H9 (cell line): ENCODE results near the gene SPAG17. TPM values are rescaled to one million over a fixed set of nuclear protein-coding genes. Genes with fewer than 3 reads are reported as not detected.

ENCODE experiments used
- DNase-seq: peaks from one replicate; pipeline ENCODE4 v3.0.0-alpha.2; 2017
- H2AFZ ChIP-seq: one replicate; pipeline ENCODE4 v1.6.1; 2013; ENCODE audit warnings: mild to moderate bottlenecking, low read length, control low read depth, moderate library complexity
- H2AK5ac ChIP-seq: 2 replicates; pipeline ENCODE4 v1.6.1; 2013; ENCODE audit warnings: low read length, control low read depth, mixed read lengths; ENCODE audit not compliant: insufficient read length
- H2BK120ac ChIP-seq: one replicate; pipeline ENCODE4 v1.6.1; 2013; ENCODE audit warnings: low read depth, mild to moderate bottlenecking, low read length, control low read depth, inconsistent platforms; ENCODE audit not compliant: poor library complexity, severe bottlenecking
- H2BK12ac ChIP-seq: 2 replicates; pipeline ENCODE4 v1.6.1; 2013; ENCODE audit warnings: low read length, control low read depth, mixed read lengths, low read depth; ENCODE audit not compliant: insufficient read length
- H2BK15ac ChIP-seq: 2 replicates; pipeline ENCODE4 v1.6.1; 2013; ENCODE audit warnings: low read depth, low read length, control low read depth
- H2BK20ac ChIP-seq: one replicate; pipeline ENCODE4 v1.6.1; 2013; ENCODE audit warnings: low read depth, mild to moderate bottlenecking, low read length, control low read depth, inconsistent platforms; ENCODE audit not compliant: poor library complexity, severe bottlenecking
- H2BK5ac ChIP-seq: 2 replicates; pipeline ENCODE4 v1.6.1; 2013; ENCODE audit warnings: low read length, control low read depth, mixed read lengths; ENCODE audit not compliant: insufficient read length
- H3K14ac ChIP-seq: 2 replicates; pipeline ENCODE4 v1.6.1; 2013; ENCODE audit warnings: low read length, control low read depth; ENCODE audit not compliant: insufficient read depth
- H3K18ac ChIP-seq: 2 replicates; pipeline ENCODE4 v1.6.1; 2013; ENCODE audit warnings: low read depth, mild to moderate bottlenecking, mixed read lengths, low read length, control low read depth; ENCODE audit not compliant: insufficient read length
- H3K23ac ChIP-seq: 2 replicates; pipeline ENCODE4 v1.6.1; 2013; ENCODE audit warnings: low read length, control low read depth, mixed read lengths, low read depth; ENCODE audit not compliant: insufficient read length
- H3K23me2 ChIP-seq: 2 replicates; pipeline ENCODE4 v1.6.1; 2013; ENCODE audit warnings: low read depth, mild to moderate bottlenecking, mixed read lengths, low read length, control low read depth; ENCODE audit not compliant: insufficient read length, poor library complexity, severe bottlenecking
- H3K27ac ChIP-seq: 2 replicates; pipeline ENCODE4 v1.5.1; 2013; ENCODE audit warnings: low read length, control low read depth, mixed read lengths, low read depth; ENCODE audit not compliant: insufficient read length
- H3K27me3 ChIP-seq: 2 replicates; pipeline ENCODE4 v1.6.1; 2013; ENCODE audit warnings: low read length, control low read depth, inconsistent platforms; ENCODE audit not compliant: insufficient read depth
- H3K4ac ChIP-seq: 2 replicates; pipeline ENCODE4 v1.6.1; 2013; ENCODE audit warnings: low read depth, mild to moderate bottlenecking, control low read depth, inconsistent platforms, low read length, moderate library complexity
- H3K4me1 ChIP-seq: 2 replicates; pipeline ENCODE4 v1.6.1; 2013; ENCODE audit warnings: low read length, control low read depth, inconsistent platforms; ENCODE audit not compliant: insufficient read depth
- H3K4me2 ChIP-seq: 2 replicates; pipeline ENCODE4 v1.6.1; 2013; ENCODE audit warnings: low read length, control low read depth, mixed read lengths; ENCODE audit not compliant: insufficient read length, insufficient read depth
- H3K56ac ChIP-seq: 2 replicates; pipeline ENCODE4 v1.6.1; 2013; ENCODE audit warnings: low read depth, mild to moderate bottlenecking, mixed read lengths, low read length, control low read depth; ENCODE audit not compliant: insufficient read length
- H3K79me1 ChIP-seq: 2 replicates; pipeline ENCODE4 v1.6.1; 2013; ENCODE audit warnings: low read depth, mild to moderate bottlenecking, moderate library complexity, low read length, control low read depth, inconsistent platforms; ENCODE audit not compliant: insufficient read depth, poor library complexity, severe bottlenecking
- H3K79me2 ChIP-seq: 2 replicates; pipeline ENCODE4 v1.6.1; 2013; ENCODE audit warnings: low read length, control low read depth, inconsistent platforms; ENCODE audit not compliant: insufficient read depth
- H3K9ac ChIP-seq: 2 replicates; pipeline ENCODE4 v1.6.1; 2013; ENCODE audit warnings: low read length, control low read depth, mixed read lengths; ENCODE audit not compliant: insufficient read length; ENCODE audit errors: extremely low read depth
- H3K9me3 ChIP-seq: one replicate; pipeline ENCODE4 v1.6.1; 2013; ENCODE audit warnings: low read depth, low read length, inconsistent platforms; ENCODE audit not compliant: control insufficient read depth
- H3T11ph ChIP-seq: one replicate; pipeline ENCODE4 v1.6.1; 2013; ENCODE audit warnings: mild to moderate bottlenecking, low read length, control low read depth, inconsistent platforms
- H4K20me1 ChIP-seq: one replicate; pipeline ENCODE4 v1.6.1; 2013; ENCODE audit not compliant: control insufficient read depth, insufficient read length, insufficient read depth
- H4K5ac ChIP-seq: 2 replicates; pipeline ENCODE4 v1.6.1; 2013; ENCODE audit warnings: low read depth, mild to moderate bottlenecking, mixed read lengths, low read length, control low read depth; ENCODE audit not compliant: insufficient read length
- H4K8ac ChIP-seq: replicated peaks from 2 replicates; pipeline ENCODE4 v1.6.1; 2013; ENCODE audit warnings: low read length, control low read depth, mixed read lengths, low read depth; ENCODE audit not compliant: insufficient read length
- H4K91ac ChIP-seq: 2 replicates; pipeline ENCODE4 v1.6.1; 2013; ENCODE audit warnings: low read depth, mild to moderate bottlenecking, moderate library complexity, mixed read lengths, low read length, control low read depth; ENCODE audit not compliant: insufficient read length
- H3K27ac Mint-ChIP-seq, 3 experiments: 2 replicates in 2 of 3; 3 replicates in 1 of 3; pipeline ENCODE4 v1.8.0; 2020 to 2021; ENCODE audit warnings: mixed read lengths in 3 of 3, mild to moderate bottlenecking in 1 of 3, moderate library complexity in 1 of 3
- H3K27me3 Mint-ChIP-seq: 2 replicates; pipeline ENCODE4 v1.8.0; 2021; ENCODE audit warnings: low read depth, mild to moderate bottlenecking, moderate library complexity, mixed read lengths
- H3K36me3 Mint-ChIP-seq, 3 experiments: 2 replicates in 2 of 3; 3 replicates in 1 of 3; pipeline ENCODE4 v1.8.0; 2020 to 2021; ENCODE audit warnings: low read depth in 3 of 3, mixed read lengths in 3 of 3; ENCODE audit not compliant: insufficient read depth in 1 of 3
- H3K4me1 Mint-ChIP-seq, 2 experiments: 2 replicates each; pipeline ENCODE4 v1.8.0; 2020; ENCODE audit warnings: mixed read lengths in 2 of 2
- H3K4me3 Mint-ChIP-seq, 2 experiments: 2 replicates in 1 of 2; 3 replicates in 1 of 2; pipeline ENCODE4 v1.8.0; 2020 to 2021; ENCODE audit warnings: mild to moderate bottlenecking in 2 of 2, mixed read lengths in 2 of 2, moderate library complexity in 1 of 2
- H3K9me3 Mint-ChIP-seq, 2 experiments: 2 replicates in 1 of 2; 3 replicates in 1 of 2; pipeline ENCODE4 v1.8.0; 2020; ENCODE audit warnings: mild to moderate bottlenecking in 2 of 2, mixed read lengths in 2 of 2, moderate library complexity in 1 of 2
- WGBS: extraction: QIAGEN DNeasy Blood & Tissue Kit; methylation state at CpG from one replicate; pipeline ENCODE4 v1.1.7; 2013; ENCODE audit warnings: missing lambda C conversion rate, low lambda C conversion rate, mixed read lengths; ENCODE audit not compliant: insufficient read length; ENCODE audit errors: extremely low coverage; 5-methylcytosine and 5-hydroxymethylcytosine counted together
- total RNA-seq: library from RNA; stranded (reverse); gene quantifications from 2 replicates; pipeline ENCODE4 v1.2.1, GENCODE V29; 2021
- TF ChIP-seq, protein P1 (sequence below): fragments of 200-600 bp; sonication (generic); conservative IDR thresholded peaks from 3 replicates; pipeline ENCODE4 v1.8.0; 2021; ENCODE audit warnings: antibody characterized with exemption, mild to moderate bottlenecking

The SPAG17 gene
- total RNA-seq, 1 experiment from 2014 or later, result 0.37 TPM

DNA sequence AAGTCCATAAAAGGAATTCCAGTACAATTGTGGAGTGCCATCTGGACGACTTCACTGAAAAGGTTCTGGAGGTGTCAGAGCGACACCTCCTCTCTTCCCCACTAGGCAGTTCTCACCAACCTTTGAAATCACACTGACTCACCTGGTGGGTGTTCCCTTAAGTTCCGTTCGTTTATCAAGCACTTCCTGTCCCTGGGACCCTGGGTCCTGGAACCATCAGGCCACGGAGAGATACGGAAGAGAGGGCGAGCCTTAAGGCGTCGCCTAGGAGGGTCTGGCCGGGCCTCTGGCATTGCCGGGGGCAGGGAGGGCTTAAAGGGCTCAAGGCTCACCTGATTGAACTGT is 317 bp downstream of the SPAG17 start:
- Histone ChIP-seq H3K27ac (no peak overlapping the region), H3K9me3 (no peaks in the 10 kb centered on the region), H3K23me2 (peaks cover 3% of the 10 kb centered on the region), H3K14ac (peak overlapping the region; percentile 83), H2BK15ac (no peak overlapping the region), H2BK12ac (no peak overlapping the region), H3K23ac (no peak overlapping the region), H4K8ac (no peak overlapping the region), H3K4me1 (no peaks in the 10 kb centered on the region; the same call in 1 of the 2 replicates), H2BK5ac (no peak overlapping the region), H4K91ac (no peak overlapping the region), H3T11ph (no peak overlapping the region), H2AK5ac (no peak overlapping the region), H2BK120ac (no peak overlapping the region), H2AFZ (peak overlapping the region; percentile 79), H3K18ac (no peak overlapping the region), H3K9ac (no peak overlapping the region), H3K79me1 (no peaks in the 10 kb centered on the region), H3K56ac (no peak overlapping the region), H3K79me2 (no peaks in the 10 kb centered on the region), H3K4me2 (peak overlapping the region; percentile 60), H3K4ac (no peak overlapping the region), H3K27me3 (no peaks in the 10 kb centered on the region), H4K5ac (no peak overlapping the region), H2BK20ac (no peak overlapping the region), H4K20me1 (no peaks in the 10 kb centered on the region)
- WGBS, result no CpG with 5 or more reads among the region's 11 CpGs
- H3K4me3 Mint-ChIP-seq, result peak overlapping the region; percentile 80 to 84
- H3K4me1 Mint-ChIP-seq, result peaks cover 30 to 31% of the 10 kb centered on the region in 2 experiments
- H3K27ac Mint-ChIP-seq, result peak overlapping the region in 1 of 3 experiments; percentile 88; a peak in 2 of 7 replicates
- peaks cover 0 to 9% (median 0%) of the 10 kb centered on the region in 3 experiments; a peak in 2 of 7 replicates for H3K36me3 Mint-ChIP-seq
- peaks cover 0 to 4% of the 10 kb centered on the region in 2 experiments; a peak in 3 of 5 replicates for H3K9me3 Mint-ChIP-seq
- TF ChIP-seq, protein P1, sequence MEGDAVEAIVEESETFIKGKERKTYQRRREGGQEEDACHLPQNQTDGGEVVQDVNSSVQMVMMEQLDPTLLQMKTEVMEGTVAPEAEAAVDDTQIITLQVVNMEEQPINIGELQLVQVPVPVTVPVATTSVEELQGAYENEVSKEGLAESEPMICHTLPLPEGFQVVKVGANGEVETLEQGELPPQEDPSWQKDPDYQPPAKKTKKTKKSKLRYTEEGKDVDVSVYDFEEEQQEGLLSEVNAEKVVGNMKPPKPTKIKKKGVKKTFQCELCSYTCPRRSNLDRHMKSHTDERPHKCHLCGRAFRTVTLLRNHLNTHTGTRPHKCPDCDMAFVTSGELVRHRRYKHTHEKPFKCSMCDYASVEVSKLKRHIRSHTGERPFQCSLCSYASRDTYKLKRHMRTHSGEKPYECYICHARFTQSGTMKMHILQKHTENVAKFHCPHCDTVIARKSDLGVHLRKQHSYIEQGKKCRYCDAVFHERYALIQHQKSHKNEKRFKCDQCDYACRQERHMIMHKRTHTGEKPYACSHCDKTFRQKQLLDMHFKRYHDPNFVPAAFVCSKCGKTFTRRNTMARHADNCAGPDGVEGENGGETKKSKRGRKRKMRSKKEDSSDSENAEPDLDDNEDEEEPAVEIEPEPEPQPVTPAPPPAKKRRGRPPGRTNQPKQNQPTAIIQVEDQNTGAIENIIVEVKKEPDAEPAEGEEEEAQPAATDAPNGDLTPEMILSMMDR, result no peak
- H3K27me3 Mint-ChIP-seq, result no peaks in the 10 kb centered on the region; the same call in 1 of the 2 replicates
- DNase-seq, result peak; percentile 80
